GM12873 (cell line): Measurements from ENCODE around the gene TRPV4.

Experiments used
- TF ChIP-seq, protein P1 (sequence below): IDR thresholded peaks from 2 replicates; pipeline ENCODE4 v1.5.1; 2012; ENCODE audit warnings: low read depth, mild to moderate bottlenecking, moderate library complexity, low read length, control low read depth; ENCODE audit not compliant: insufficient read depth; ENCODE audit errors: missing control alignments

TRPV4 gene

DNA sequence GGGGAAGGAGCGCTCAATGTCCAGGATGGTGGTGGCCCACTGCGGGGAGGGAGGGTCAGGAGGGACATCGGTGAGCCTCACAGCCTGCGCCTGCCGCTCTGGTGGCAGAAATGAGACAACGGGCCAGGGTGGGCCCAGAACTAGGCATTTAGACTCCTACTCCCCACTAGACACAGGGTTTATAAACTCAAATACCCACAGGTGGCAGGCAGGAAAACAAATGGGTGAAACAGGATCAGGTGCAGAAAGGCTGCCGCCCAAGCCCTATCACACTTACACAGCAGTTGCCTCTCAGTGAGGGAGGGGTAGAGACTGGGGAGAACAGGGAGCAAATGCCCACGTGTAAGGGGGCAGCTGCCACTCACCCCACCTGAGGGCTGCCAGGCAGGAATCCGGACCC, 46.4 kb downstream of the TRPV4 start:
- TF ChIP-seq, protein P1, sequence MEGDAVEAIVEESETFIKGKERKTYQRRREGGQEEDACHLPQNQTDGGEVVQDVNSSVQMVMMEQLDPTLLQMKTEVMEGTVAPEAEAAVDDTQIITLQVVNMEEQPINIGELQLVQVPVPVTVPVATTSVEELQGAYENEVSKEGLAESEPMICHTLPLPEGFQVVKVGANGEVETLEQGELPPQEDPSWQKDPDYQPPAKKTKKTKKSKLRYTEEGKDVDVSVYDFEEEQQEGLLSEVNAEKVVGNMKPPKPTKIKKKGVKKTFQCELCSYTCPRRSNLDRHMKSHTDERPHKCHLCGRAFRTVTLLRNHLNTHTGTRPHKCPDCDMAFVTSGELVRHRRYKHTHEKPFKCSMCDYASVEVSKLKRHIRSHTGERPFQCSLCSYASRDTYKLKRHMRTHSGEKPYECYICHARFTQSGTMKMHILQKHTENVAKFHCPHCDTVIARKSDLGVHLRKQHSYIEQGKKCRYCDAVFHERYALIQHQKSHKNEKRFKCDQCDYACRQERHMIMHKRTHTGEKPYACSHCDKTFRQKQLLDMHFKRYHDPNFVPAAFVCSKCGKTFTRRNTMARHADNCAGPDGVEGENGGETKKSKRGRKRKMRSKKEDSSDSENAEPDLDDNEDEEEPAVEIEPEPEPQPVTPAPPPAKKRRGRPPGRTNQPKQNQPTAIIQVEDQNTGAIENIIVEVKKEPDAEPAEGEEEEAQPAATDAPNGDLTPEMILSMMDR = no peak

DNA sequence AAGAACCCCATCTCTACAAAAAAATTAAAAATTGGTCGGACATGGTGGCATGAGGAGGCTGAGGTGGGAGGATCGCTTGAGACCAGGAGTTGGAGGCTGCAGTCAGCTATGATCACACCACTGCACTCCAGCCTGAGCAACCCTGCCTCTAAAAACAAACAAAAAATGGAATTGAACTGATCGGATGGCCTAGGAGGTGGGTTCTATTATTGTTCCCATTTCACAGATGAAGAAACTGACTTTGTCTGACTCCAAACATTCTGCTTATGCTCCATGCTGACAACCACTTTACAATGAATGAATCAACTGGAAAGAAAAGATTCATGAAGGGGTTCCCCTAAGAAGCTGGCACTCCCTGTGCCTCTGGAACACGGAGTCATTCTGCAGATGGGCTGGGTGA, 47.3 kb downstream of the TRPV4 start:
- TF ChIP-seq, protein P1 = no peak

DNA sequence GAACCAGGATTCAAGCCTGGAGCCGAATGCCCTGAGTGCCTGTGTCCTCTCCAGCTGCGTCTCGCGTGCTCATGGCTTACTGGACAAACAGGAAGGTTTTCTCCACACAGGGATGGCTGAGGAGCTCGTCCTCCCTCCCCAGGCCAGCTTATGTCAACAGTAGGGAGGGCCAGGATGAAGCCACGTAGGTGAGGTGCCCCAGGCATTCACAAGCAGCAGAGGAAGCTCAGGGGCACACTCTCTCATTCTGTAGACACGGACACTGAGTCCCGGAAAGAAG, 49.3 kb downstream of the TRPV4 start:
- TF ChIP-seq, protein P1 = no peak

DNA sequence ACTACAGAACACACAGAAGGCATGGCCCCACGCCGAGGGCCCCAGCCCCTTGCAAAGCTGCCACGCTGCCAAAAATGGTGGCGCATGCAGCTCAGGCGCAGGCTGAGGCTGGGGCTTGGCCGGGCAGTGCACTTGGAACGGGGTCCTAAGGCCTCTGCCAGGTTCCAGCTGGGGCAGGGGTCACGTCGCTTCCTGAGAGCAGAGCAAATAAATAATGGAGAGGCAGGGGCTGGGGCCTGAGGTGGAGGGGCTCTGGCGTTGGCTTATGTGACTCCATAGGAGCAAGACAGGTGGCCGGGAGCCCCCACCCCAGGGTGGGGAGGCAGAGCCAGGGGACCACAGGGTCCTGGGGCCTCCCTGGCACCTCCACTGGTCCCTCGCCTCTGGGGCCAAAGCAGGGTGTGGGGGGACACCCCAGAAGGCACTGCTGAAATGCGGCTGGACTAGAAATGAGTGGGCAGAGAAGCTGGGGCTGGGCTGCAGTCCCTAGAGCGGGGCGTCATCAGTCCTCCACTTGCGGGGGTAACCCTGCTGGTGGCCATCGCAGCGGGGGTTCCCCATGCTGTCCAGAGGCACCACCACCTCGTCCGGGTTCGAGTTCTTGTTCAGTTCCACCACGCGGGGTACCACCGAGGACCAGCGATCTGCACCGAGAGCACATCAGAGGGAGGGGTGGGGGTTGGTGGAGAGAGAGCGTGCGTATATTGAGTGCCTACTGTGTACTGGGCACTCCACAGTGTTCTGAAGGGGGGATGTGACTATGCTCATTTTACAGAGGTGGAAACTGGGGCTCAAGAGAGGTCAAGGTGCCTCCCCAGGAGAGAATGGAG, 49.8 kb downstream of the TRPV4 start:
- TF ChIP-seq, protein P1 = no peak

DNA sequence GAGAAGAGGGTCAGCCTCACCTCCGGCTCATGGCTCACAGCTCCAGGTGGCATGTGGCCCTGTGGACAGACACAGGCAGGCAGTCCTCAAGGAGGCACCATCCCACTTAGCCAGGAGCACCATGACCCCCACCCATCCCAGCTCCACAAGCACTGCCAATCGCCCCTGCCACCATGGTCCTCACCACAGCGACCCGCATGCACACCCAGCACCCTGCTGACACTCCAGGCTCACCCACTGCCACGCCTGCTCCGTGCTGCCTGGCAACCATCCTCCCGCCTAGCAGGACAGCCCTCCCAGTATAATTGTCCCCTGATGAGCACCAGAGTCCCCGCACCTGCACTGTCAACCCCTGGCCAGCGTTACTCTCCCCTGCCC, 50.9 kb downstream of the TRPV4 start:
- TF ChIP-seq, protein P1 = no peak

DNA sequence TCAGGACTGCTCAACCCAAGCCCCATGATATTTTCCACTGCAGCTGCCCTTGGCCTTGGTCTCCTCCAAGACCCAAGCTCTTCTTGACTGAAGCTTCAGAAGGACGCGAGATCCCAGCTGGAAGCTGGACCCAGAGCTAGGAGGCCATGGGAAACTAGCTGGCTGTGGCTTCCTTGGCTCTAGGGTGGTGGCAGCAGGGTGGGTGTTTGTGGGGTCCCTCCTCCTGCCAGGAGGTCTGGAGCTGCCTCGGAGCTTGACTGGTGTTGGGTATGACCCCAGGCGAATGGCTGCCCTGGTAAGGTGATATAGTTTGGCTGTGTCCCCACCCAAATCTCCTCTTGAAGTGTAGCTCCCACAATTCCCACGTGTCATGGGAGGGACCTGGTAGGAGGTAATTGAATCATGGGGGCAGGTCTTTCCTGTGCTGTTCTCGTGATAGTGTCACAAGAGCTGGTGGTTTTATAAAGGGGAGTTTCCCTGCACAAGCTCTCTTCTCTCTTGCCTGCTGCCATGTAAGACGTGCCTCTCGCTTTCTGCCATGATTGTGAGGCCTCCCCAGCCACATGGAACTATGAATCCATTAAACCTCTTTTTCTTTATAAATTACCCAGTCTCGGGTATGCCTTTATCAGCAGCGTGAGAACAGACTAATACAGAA, 51.4 kb downstream of the TRPV4 start:
- TF ChIP-seq, protein P1 = no peak

DNA sequence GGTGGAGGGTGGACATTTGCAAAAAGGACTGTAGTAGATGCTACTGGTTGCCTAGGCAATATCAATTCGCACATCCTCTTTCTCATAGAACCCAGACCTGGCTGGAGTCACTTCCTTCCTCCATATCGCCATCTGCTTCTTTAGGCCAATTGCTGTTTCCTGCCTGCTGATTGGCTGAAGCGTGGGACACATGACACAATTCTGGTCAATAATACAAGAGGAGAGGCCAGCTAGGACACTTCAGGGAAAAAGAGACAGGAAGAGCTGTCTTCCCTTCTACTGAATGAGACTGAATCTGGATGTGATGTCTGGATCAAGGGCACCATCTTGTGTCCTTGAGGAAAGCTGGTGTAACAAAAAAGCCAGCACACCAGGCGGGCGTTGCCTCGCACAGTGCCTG, 53.8 kb downstream of the TRPV4 start:
- TF ChIP-seq, protein P1 = no peak
